ENCODE measurements around the gene FOXA3.

The FOXA3 gene

DNA sequence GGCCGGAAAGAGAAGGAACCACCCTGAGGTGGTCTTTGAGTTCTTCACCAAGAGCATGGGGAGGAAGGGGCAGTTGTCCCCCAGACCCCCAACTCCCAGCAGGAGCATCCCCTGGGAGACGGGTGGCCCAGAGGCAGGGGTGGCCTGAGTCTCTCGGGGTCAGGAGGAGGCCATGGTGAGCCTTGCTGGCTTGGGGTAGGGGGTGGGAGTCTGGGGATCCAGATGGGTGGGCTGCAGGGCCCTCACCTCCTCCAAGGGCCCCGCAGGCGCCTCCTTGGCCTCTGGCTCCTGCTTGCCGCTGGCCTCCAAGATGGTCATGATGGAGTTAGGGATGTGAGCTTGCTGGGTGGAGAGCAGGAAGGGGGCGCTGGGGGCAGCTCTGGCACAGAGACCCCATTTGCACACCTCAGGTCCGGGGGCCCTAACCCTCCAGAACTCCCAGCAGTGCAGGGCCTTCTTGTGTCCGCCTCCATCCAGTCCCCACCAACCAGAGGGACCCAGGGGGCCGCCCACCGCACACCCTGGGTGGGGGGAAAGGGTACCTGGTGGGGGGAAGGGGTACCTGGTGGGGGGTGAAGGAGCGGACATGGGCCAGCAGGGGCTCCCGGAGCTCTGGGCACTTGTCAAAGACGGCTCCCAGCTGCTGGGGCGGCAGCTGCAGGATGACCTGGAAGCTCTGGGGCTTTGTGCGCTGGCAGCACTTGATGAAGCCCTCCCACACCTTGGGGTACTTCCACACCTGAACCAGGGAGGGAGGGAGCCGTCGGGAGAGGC lies 47.7 kb upstream of the FOXA3 start:
- Histone ChIP-seq H3K4me2 (ENCODE audit: low read depth, low read length, poor library complexity, severe bottlenecking) (no peak overlapping the region), H3K27me3 (ENCODE audit: low read length) (no peaks in the 10 kb centered on the region), H3K9me2 (replicated peaks; ENCODE audit: insufficient read depth, low read length) (no peaks in the 10 kb centered on the region), H3K9me3 (ENCODE audit: insufficient read depth, low read length) (no peaks in the 10 kb centered on the region), H3K27ac (ENCODE audit: low read depth, low read length) (no peak overlapping the region), H3K4me3 (ENCODE audit: insufficient read depth, low read length, poor library complexity, severe bottlenecking) (no peak overlapping the region), H3K36me3 (ENCODE audit: low read length) (no peaks in the 10 kb centered on the region), H3K79me2 (ENCODE audit: insufficient read depth, low read length) (no peaks in the 10 kb centered on the region), H4K20me1 (ENCODE audit: low read depth, low read length) (no peaks in the 10 kb centered on the region), H2AFZ (ENCODE audit: low read depth, low read length, severe bottlenecking) (no peak overlapping the region), H3K9ac (ENCODE audit: low read length) (no peak overlapping the region), H3F3A (ENCODE audit: insufficient read depth) (peaks cover 3% of the 10 kb centered on the region; the same call in 1 of the 2 replicates)
- TF ChIP-seq EZH2phosphoT487 (conservative IDR thresholded peaks at IDR 0.05; ENCODE audit: low read length) = no peak
- TF ChIP-seq, protein P1, sequence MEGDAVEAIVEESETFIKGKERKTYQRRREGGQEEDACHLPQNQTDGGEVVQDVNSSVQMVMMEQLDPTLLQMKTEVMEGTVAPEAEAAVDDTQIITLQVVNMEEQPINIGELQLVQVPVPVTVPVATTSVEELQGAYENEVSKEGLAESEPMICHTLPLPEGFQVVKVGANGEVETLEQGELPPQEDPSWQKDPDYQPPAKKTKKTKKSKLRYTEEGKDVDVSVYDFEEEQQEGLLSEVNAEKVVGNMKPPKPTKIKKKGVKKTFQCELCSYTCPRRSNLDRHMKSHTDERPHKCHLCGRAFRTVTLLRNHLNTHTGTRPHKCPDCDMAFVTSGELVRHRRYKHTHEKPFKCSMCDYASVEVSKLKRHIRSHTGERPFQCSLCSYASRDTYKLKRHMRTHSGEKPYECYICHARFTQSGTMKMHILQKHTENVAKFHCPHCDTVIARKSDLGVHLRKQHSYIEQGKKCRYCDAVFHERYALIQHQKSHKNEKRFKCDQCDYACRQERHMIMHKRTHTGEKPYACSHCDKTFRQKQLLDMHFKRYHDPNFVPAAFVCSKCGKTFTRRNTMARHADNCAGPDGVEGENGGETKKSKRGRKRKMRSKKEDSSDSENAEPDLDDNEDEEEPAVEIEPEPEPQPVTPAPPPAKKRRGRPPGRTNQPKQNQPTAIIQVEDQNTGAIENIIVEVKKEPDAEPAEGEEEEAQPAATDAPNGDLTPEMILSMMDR (IDR thresholded peaks at IDR 0.05; ENCODE audit: insufficient read depth, low read length, poor library complexity, severe bottlenecking) = no peak

DNA sequence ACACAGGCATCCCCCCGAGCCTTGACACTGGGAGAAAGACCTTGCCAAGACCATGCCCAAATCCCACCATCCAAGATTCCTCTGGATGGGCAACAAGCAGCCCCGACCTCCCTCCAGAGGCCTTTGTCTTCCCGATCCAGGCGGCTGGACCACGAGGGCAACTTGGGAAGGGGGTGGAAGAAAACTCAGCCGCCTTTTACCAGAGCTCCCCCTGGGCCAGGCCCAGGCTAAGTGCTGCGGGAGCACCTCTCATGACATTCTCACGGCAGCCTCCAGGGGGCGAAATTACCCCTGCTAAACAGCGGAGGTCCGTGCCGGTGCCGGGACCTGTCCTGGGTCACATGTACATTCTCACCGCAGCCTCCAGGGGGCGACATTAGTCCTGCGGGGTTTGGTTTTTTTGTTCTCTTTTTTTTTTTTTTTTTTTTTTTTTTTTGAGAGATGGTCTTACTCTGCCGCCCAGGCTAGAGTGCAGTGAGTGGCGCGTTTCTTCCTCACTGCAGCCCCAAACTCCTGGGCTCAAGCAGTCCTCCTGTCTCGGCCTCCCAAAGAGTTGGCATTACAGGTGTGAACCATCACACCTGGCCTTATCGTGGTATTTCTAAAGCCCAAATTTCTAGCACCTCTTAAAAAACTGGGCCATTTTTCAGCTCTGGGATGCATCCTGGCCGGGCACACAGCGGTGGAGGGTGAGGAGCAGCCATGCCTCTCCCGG lies 47.0 kb upstream of the FOXA3 start:
- no peak overlapping the region for H3K9ac ChIP-seq (ENCODE audit: low read length)
- no peaks in the 10 kb centered on the region for H3K79me2 ChIP-seq (ENCODE audit: insufficient read depth, low read length)
- no peak overlapping the region for H2AFZ ChIP-seq (ENCODE audit: low read depth, low read length, severe bottlenecking)
- H3K36me3 ChIP-seq (ENCODE audit: low read length) = no peaks in the 10 kb centered on the region
- no peaks in the 10 kb centered on the region for H3K9me2 ChIP-seq (replicated peaks; ENCODE audit: insufficient read depth, low read length)
- H4K20me1 ChIP-seq (ENCODE audit: low read depth, low read length) = no peaks in the 10 kb centered on the region
- H3K27ac ChIP-seq (ENCODE audit: low read depth, low read length) = peak overlapping the region; percentile 24; the same call in 1 of the 2 replicates
- H3F3A ChIP-seq (ENCODE audit: insufficient read depth) = peaks cover 3% of the 10 kb centered on the region; the same call in 1 of the 2 replicates
- no peaks in the 10 kb centered on the region for H3K27me3 ChIP-seq (ENCODE audit: low read length)
- TF ChIP-seq, protein P1 (IDR thresholded peaks at IDR 0.05; ENCODE audit: insufficient read depth, low read length, poor library complexity, severe bottlenecking) = peak; percentile 98
- no peak for TF ChIP-seq EZH2phosphoT487 (conservative IDR thresholded peaks at IDR 0.05; ENCODE audit: low read length)
- no peaks in the 10 kb centered on the region for H3K9me3 ChIP-seq (ENCODE audit: insufficient read depth, low read length)
- no peak overlapping the region for H3K4me2 ChIP-seq (ENCODE audit: low read depth, low read length, poor library complexity, severe bottlenecking)
- H3K4me3 ChIP-seq (ENCODE audit: insufficient read depth, low read length, poor library complexity, severe bottlenecking) = no peak overlapping the region

DNA sequence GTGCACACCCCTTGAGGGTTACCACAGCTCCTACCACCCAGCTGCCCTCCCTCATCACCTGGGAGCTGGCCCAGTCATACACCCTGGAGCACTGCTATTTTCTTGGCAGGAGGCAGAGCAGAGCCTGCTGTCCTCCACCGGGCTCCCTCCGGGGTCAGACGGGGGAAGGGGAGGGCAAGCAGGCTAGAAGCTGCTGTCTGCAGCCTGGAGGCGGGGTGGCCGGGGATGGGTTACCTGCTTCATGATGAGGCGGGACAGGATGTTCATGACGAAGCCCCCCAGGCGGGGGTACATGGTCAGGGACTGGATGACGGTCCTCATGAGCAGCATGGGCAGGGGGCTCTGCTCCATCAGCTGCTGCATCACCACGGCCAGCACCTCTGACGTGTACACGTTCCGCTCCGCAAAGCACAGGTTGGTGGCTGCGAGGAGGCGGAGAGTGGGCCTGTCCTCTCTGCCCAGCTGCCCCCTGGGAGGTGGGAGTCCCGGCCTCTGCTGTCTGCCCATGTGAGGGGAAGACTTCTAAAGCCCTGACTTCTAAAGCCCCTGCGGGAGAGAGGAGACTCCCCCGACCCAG lies 46.3 kb upstream of the FOXA3 start:
- Histone ChIP-seq H3K27me3 (ENCODE audit: low read length) (no peaks in the 10 kb centered on the region), H3K36me3 (ENCODE audit: low read length) (no peaks in the 10 kb centered on the region), H3K9ac (ENCODE audit: low read length) (no peak overlapping the region), H3K9me2 (replicated peaks; ENCODE audit: insufficient read depth, low read length) (no peaks in the 10 kb centered on the region), H4K20me1 (ENCODE audit: low read depth, low read length) (no peaks in the 10 kb centered on the region), H2AFZ (ENCODE audit: low read depth, low read length, severe bottlenecking) (no peak overlapping the region), H3F3A (ENCODE audit: insufficient read depth) (peaks cover 3% of the 10 kb centered on the region; the same call in 1 of the 2 replicates), H3K79me2 (ENCODE audit: insufficient read depth, low read length) (no peaks in the 10 kb centered on the region), H3K27ac (ENCODE audit: low read depth, low read length) (peak overlapping the region; percentile 24; the same call in 1 of the 2 replicates), H3K9me3 (ENCODE audit: insufficient read depth, low read length) (no peaks in the 10 kb centered on the region), H3K4me2 (ENCODE audit: low read depth, low read length, poor library complexity, severe bottlenecking) (no peak overlapping the region), H3K4me3 (ENCODE audit: insufficient read depth, low read length, poor library complexity, severe bottlenecking) (no peak overlapping the region)
- TF ChIP-seq, protein P1 (IDR thresholded peaks at IDR 0.05; ENCODE audit: insufficient read depth, low read length, poor library complexity, severe bottlenecking) = no peak
- no peak for TF ChIP-seq EZH2phosphoT487 (conservative IDR thresholded peaks at IDR 0.05; ENCODE audit: low read length)
